Colonic mucosa (tissue), 4 donors: ENCODE results near the gene RALGAPA2. TPM values are rescaled to one million over a fixed set of nuclear protein-coding genes. Genes with fewer than 3 reads are reported as not detected.
"Not testable (repeated sequence)": the region's sequence is repeated elsewhere in the genome, so short reads cannot be mapped to it uniquely, and the experiment has no call there.

Experiments used
- DNase-seq: peaks from one replicate; pipeline ENCODE4 v3.0.0-alpha.2; 2020
- H3K27ac ChIP-seq: fragments of 200-600 bp; one replicate; pipeline ENCODE4 v1.8.0; 2021
- H3K27me3 ChIP-seq: fragments of 200-600 bp; one replicate; pipeline ENCODE4 v1.8.0; 2021
- H3K36me3 ChIP-seq: fragments of 200-600 bp; one replicate; pipeline ENCODE4 v1.8.0; 2021
- H3K4me1 ChIP-seq: fragments of 200-600 bp; one replicate; pipeline ENCODE4 v1.8.0; 2021; ENCODE audit warnings: mild to moderate bottlenecking
- H3K4me3 ChIP-seq: fragments of 200-600 bp; one replicate; pipeline ENCODE4 v1.8.0; 2021
- H3K9ac ChIP-seq, 2 donors: one replicate each; pipeline ENCODE4 v1.7.0; 2013; ENCODE audit warnings: control low read depth in 2 of 2, low read depth in 2 of 2, low read length in 2 of 2
- H3K9me3 ChIP-seq: fragments of 200-600 bp; one replicate; pipeline ENCODE4 v1.8.0; 2021
- intact Hi-C: fragments of 100-400 bp; cut with DNase I; formaldehyde crosslinking; loops from one replicate; pipeline ENCODE4 v1.14.1; 2022
- total RNA-seq, 2 donors: library from RNA; stranded (reverse); fragmentation: NEBNext Ultra II Directional in 1 of 2; extraction: Animal tissue kit (Norgen Biotek cat#: 25700) in 1 of 2; gene quantifications; one replicate each; pipeline ENCODE4 v1.2.1, GENCODE V29; 2021
- TF ChIP-seq, protein P1 (sequence below): fragments of 200-600 bp; IDR thresholded peaks from one replicate; pipeline ENCODE4 v1.8.0; 2022; ENCODE audit warnings: antibody characterized with exemption, mild to moderate bottlenecking
- donor health status: healthy.
- donor health status: DM: no; HTN: no; CAD: no.
- donor health status: DM: no; HTN: no; CAD: no.

Gene RALGAPA2
- total RNA-seq, 2 donors from 2014 or later, result 64.5 to 66.1 TPM

GRCh38 chr20:20547876-20548266 lies 164.6 kb downstream of the RALGAPA2 start:
- H3K4me1 ChIP-seq, result peaks cover 7% of the 10 kb centered on the region
- H3K27me3 ChIP-seq, result no peaks in the 10 kb centered on the region
- H3K9me3 ChIP-seq, result no peaks in the 10 kb centered on the region
- intact Hi-C loops, result no loop called here
- TF ChIP-seq, protein P1, sequence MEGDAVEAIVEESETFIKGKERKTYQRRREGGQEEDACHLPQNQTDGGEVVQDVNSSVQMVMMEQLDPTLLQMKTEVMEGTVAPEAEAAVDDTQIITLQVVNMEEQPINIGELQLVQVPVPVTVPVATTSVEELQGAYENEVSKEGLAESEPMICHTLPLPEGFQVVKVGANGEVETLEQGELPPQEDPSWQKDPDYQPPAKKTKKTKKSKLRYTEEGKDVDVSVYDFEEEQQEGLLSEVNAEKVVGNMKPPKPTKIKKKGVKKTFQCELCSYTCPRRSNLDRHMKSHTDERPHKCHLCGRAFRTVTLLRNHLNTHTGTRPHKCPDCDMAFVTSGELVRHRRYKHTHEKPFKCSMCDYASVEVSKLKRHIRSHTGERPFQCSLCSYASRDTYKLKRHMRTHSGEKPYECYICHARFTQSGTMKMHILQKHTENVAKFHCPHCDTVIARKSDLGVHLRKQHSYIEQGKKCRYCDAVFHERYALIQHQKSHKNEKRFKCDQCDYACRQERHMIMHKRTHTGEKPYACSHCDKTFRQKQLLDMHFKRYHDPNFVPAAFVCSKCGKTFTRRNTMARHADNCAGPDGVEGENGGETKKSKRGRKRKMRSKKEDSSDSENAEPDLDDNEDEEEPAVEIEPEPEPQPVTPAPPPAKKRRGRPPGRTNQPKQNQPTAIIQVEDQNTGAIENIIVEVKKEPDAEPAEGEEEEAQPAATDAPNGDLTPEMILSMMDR, result no peak
- H3K4me3 ChIP-seq, result no peak overlapping the region
- H3K27ac ChIP-seq, result no peak overlapping the region
- H3K36me3 ChIP-seq, result no peaks in the 10 kb centered on the region
- DNase-seq, result no peak
- H3K9ac ChIP-seq, result no peak overlapping the region

- H3K4me3 ChIP-seq, result no peak overlapping the region
- H3K27me3 ChIP-seq, result no peaks in the 10 kb centered on the region
- H3K9ac ChIP-seq, result no peak overlapping the region
- no peaks in the 10 kb centered on the region for H3K36me3 ChIP-seq
- DNase-seq, result no peak
- peaks cover 7% of the 10 kb centered on the region for H3K4me1 ChIP-seq
- TF ChIP-seq, protein P1, result no peak
- intact Hi-C loops, result no loop called here
- H3K27ac ChIP-seq, result no peak overlapping the region
- no peaks in the 10 kb centered on the region for H3K9me3 ChIP-seq
These were observed 165.1 kb downstream of the RALGAPA2 start for GRCh38 chr20:20547221-20547875.

DNA sequence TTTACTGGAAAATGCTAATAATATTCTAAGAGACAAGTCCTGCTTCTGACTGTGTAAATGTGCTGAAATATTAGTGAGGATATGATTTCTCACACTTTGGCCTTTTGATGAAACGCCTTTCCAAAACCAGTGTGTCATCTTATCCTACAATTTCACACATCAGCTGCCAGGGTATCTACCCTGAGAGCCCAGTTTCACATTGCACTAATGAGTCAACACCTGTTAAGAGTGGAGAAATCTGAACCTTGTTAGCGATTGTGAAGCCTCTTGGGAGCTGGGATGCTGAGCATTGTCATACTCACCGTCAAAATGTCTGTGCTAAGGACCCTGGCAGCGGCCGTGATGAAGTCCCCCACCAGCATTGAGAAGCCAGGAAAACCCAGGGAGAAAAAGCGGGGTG lies 166.0 kb downstream of the RALGAPA2 start:
- Histone ChIP-seq H3K9me3 (no peaks in the 10 kb centered on the region), H3K27ac (no peak overlapping the region), H3K27me3 (no peaks in the 10 kb centered on the region), H3K4me1 (no peaks in the 10 kb centered on the region), H3K9ac (no peak overlapping the region), H3K36me3 (no peaks in the 10 kb centered on the region), H3K4me3 (no peak overlapping the region)
- DNase-seq, result no peak
- TF ChIP-seq, protein P1, result no peak
- intact Hi-C loops, result no loop called here

DNA sequence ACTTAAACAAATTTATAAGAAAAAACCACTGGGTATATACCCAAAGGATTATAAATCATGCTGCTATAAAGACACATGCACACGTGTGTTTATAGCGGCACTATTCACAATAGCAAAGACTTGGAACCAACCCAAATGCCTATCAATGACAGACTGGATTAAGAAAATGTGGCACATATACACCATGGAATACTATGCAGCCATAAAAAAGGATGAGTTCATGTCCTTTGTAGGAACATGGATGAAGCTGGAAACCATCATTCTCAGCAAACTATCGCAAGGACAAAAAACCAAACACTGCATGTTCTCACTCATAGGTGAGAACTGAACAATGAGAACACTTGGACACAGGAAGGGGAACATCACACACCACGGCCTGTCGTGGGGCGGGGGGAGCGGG lies 169.1 kb downstream of the RALGAPA2 start:
- H3K9me3 ChIP-seq, DNase-seq, intact Hi-C loops, H3K27me3 ChIP-seq, H3K9ac ChIP-seq, H3K4me1 ChIP-seq, H3K27ac ChIP-seq, H3K36me3 ChIP-seq, H3K4me3 ChIP-seq: not testable (repeated sequence)

GRCh38 chr20:20536240-20536933 lies 176.1 kb downstream of the RALGAPA2 start:
- no peak for DNase-seq
- Histone ChIP-seq H3K4me3 (no peak overlapping the region), H3K9ac (no peak overlapping the region), H3K36me3 (peaks cover 1% of the 10 kb centered on the region), H3K27ac (no peak overlapping the region), H3K9me3 (no peaks in the 10 kb centered on the region), H3K4me1 (peaks cover 4% of the 10 kb centered on the region), H3K27me3 (no peaks in the 10 kb centered on the region)
- TF ChIP-seq, protein P1, result no peak
- intact Hi-C loops, result no loop called here

- no peak overlapping the region for H3K27ac ChIP-seq
- TF ChIP-seq, protein P1, result no peak
- H3K4me3 ChIP-seq, result no peak overlapping the region
- peaks cover 3% of the 10 kb centered on the region for H3K36me3 ChIP-seq
- DNase-seq, result no peak
- no peaks in the 10 kb centered on the region for H3K27me3 ChIP-seq
- H3K9ac ChIP-seq, result no peak overlapping the region
- H3K4me1 ChIP-seq, result peaks cover 4% of the 10 kb centered on the region
- intact Hi-C loops, result no loop called here
- H3K9me3 ChIP-seq, result no peaks in the 10 kb centered on the region
These were observed 177.4 kb downstream of the RALGAPA2 start for GRCh38 chr20:20535051-20535450.
